HepG2 (cell line): ENCODE data around the gene EIF4G2. TPM values are rescaled to one million over a fixed set of nuclear protein-coding genes. Genes with fewer than 3 reads are reported as not detected.

ENCODE experiments used
- JARID2 ChIP-seq: sonication (generic); formaldehyde crosslinking; IDR thresholded peaks from 2 replicates; pipeline ENCODE4 v1.8.1; 2023; ENCODE audit warnings: missing genetic modification reagents, inconsistent platforms; ENCODE audit not compliant: insufficient replicate concordance
- KAT2B ChIP-seq: fragments of 150-350 bp; IDR thresholded peaks from 2 replicates; pipeline ENCODE4 v1.6.1; 2014; ENCODE audit warnings: low read depth, low read length, borderline replicate concordance
- NR2F6 ChIP-seq, 2 experiments: IDR thresholded peaks; 2 replicates each; pipeline ENCODE4 v1.6.1; 2016; ENCODE audit warnings: antibody characterized with exemption in 1 of 2, mild to moderate bottlenecking in 1 of 2
- PRPF4 ChIP-seq: fragments of 200-400 bp; formaldehyde crosslinking; IDR thresholded peaks from 2 replicates; pipeline ENCODE4 v1.6.1; 2016; ENCODE audit warnings: low read length, low read depth; ENCODE audit not compliant: poor library complexity, severe bottlenecking
- RFX5 ChIP-seq: IDR thresholded peaks from 2 replicates; pipeline ENCODE4 v1.6.1; 2011; ENCODE audit warnings: low read depth, low read length, improper control_type of control experiment
- SKIL ChIP-seq: sonication (generic); formaldehyde crosslinking; IDR thresholded peaks from 2 replicates; pipeline ENCODE4 v1.8.0; 2022; ENCODE audit warnings: missing genetic modification reagents, mild to moderate bottlenecking, moderate library complexity, borderline replicate concordance
- ZFYVE20 ChIP-seq: sonication (generic); formaldehyde crosslinking; IDR thresholded peaks from 2 replicates; pipeline ENCODE4 v1.8.0; 2023; ENCODE audit warnings: low read depth, mild to moderate bottlenecking, moderate library complexity, missing genetic modification reagents, borderline replicate concordance
- ZSCAN21 ChIP-seq: sonication (generic); formaldehyde crosslinking; IDR thresholded peaks from 2 replicates; pipeline ENCODE4 v1.8.0; 2022; ENCODE audit warnings: mild to moderate bottlenecking, missing genetic modification reagents, moderate library complexity, borderline replicate concordance
- polyA plus RNA-seq, 8 experiments: library from polyadenylated mRNA; depleted of rRNA in 3 of 8; stranded (reverse) in 7 of 8; unstranded in 1 of 8; fragments of >200 nt; fragmentation: Illumina TruSeq in 4 of 8; extraction: Trizol in 4 of 8; gene quantifications; 2 replicates each; pipeline versions ENCODE4 v1.2.1 to v1.2.3, GENCODE V29; 2011 to 2016; ENCODE audit warnings: low read depth in 4 of 8, missing spikeins in 1 of 8, mixed read lengths in 1 of 8; ENCODE audit not compliant: insufficient read depth in 1 of 8
- total RNA-seq, 5 experiments: library from RNA; depleted of rRNA; stranded (reverse); fragments of >200 nt; fragmentation: Illumina TruSeq; extraction: Trizol; gene quantifications; 2 replicates each; pipeline ENCODE4 v1.2.3, GENCODE V29; 2016; ENCODE audit warnings: low read depth in 1 of 5
- TF ChIP-seq, protein P1 (sequence below): sonication (generic); formaldehyde crosslinking; IDR thresholded peaks from 2 replicates; pipeline ENCODE4 v1.5.0; 2020; ENCODE audit warnings: missing genetic modification reagents
- TF ChIP-seq, protein P2 (sequence below): sonication (generic); formaldehyde crosslinking; IDR thresholded peaks from 2 replicates; pipeline ENCODE4 v1.8.0; 2022; ENCODE audit warnings: mild to moderate bottlenecking, missing genetic modification reagents, moderate library complexity
- TF ChIP-seq, protein P3 (sequence below): IDR thresholded peaks from 2 replicates; pipeline ENCODE4 v1.6.1; 2016; ENCODE audit warnings: low read depth, control low read depth
- TF ChIP-seq, protein P4 (sequence below): sonication (generic); formaldehyde crosslinking; IDR thresholded peaks from 2 replicates; pipeline ENCODE4 v1.5.0; 2020; ENCODE audit warnings: mild to moderate bottlenecking, missing genetic modification reagents
- TF ChIP-seq, protein P5 (sequence below): sonication (generic); formaldehyde crosslinking; IDR thresholded peaks from 2 replicates; pipeline ENCODE4 v1.4.0; 2020; ENCODE audit warnings: missing genetic modification reagents, mild to moderate bottlenecking, borderline replicate concordance
- TF ChIP-seq, protein P6 (sequence below): sonication (generic); formaldehyde crosslinking; IDR thresholded peaks from 2 replicates; pipeline ENCODE4 v1.4.0; 2020; ENCODE audit warnings: mild to moderate bottlenecking, low read depth, missing genetic modification reagents

EIF4G2 gene
- total and polyA plus RNA-seq, 2 of the 13 experiments (the other 11 are each of a cell fraction or from before 2014, with no cell fraction given), result 362 to 546 TPM

- TF ChIP-seq, protein P1, sequence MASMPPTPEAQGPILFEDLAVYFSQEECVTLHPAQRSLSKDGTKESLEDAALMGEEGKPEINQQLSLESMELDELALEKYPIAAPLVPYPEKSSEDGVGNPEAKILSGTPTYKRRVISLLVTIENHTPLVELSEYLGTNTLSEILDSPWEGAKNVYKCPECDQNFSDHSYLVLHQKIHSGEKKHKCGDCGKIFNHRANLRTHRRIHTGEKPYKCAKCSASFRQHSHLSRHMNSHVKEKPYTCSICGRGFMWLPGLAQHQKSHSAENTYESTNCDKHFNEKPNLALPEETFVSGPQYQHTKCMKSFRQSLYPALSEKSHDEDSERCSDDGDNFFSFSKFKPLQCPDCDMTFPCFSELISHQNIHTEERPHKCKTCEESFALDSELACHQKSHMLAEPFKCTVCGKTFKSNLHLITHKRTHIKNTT, result no peak
- TF ChIP-seq ZSCAN21 (CRISPR knock-in tag), result no peak
- no peak for TF ChIP-seq SKIL (CRISPR knock-in tag)
- TF ChIP-seq, protein P2, sequence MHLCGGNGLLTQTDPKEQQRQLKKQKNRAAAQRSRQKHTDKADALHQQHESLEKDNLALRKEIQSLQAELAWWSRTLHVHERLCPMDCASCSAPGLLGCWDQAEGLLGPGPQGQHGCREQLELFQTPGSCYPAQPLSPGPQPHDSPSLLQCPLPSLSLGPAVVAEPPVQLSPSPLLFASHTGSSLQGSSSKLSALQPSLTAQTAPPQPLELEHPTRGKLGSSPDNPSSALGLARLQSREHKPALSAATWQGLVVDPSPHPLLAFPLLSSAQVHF (CRISPR knock-in tag), result no peak
- TF ChIP-seq, protein P3, sequence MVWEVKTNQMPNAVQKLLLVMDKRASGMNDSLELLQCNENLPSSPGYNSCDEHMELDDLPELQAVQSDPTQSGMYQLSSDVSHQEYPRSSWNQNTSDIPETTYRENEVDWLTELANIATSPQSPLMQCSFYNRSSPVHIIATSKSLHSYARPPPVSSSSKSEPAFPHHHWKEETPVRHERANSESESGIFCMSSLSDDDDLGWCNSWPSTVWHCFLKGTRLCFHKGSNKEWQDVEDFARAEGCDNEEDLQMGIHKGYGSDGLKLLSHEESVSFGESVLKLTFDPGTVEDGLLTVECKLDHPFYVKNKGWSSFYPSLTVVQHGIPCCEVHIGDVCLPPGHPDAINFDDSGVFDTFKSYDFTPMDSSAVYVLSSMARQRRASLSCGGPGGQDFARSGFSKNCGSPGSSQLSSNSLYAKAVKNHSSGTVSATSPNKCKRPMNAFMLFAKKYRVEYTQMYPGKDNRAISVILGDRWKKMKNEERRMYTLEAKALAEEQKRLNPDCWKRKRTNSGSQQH (CRISPR knock-in tag), result peak; percentile 54; the same call in 1 of the 2 replicates
- no peak for TF ChIP-seq PRPF4
- no peak for TF ChIP-seq NR2F6 (IDR thresholded peaks at IDR 0.05)
- peak; percentile 72; the same call in 1 of the 2 replicates for TF ChIP-seq NR2F6 (CRISPR knock-in tag; IDR thresholded peaks at IDR 0.05)
- TF ChIP-seq, protein P4, sequence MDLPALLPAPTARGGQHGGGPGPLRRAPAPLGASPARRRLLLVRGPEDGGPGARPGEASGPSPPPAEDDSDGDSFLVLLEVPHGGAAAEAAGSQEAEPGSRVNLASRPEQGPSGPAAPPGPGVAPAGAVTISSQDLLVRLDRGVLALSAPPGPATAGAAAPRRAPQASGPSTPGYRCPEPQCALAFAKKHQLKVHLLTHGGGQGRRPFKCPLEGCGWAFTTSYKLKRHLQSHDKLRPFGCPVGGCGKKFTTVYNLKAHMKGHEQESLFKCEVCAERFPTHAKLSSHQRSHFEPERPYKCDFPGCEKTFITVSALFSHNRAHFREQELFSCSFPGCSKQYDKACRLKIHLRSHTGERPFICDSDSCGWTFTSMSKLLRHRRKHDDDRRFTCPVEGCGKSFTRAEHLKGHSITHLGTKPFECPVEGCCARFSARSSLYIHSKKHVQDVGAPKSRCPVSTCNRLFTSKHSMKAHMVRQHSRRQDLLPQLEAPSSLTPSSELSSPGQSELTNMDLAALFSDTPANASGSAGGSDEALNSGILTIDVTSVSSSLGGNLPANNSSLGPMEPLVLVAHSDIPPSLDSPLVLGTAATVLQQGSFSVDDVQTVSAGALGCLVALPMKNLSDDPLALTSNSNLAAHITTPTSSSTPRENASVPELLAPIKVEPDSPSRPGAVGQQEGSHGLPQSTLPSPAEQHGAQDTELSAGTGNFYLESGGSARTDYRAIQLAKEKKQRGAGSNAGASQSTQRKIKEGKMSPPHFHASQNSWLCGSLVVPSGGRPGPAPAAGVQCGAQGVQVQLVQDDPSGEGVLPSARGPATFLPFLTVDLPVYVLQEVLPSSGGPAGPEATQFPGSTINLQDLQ (CRISPR knock-in tag), result no peak
- TF ChIP-seq, protein P5, sequence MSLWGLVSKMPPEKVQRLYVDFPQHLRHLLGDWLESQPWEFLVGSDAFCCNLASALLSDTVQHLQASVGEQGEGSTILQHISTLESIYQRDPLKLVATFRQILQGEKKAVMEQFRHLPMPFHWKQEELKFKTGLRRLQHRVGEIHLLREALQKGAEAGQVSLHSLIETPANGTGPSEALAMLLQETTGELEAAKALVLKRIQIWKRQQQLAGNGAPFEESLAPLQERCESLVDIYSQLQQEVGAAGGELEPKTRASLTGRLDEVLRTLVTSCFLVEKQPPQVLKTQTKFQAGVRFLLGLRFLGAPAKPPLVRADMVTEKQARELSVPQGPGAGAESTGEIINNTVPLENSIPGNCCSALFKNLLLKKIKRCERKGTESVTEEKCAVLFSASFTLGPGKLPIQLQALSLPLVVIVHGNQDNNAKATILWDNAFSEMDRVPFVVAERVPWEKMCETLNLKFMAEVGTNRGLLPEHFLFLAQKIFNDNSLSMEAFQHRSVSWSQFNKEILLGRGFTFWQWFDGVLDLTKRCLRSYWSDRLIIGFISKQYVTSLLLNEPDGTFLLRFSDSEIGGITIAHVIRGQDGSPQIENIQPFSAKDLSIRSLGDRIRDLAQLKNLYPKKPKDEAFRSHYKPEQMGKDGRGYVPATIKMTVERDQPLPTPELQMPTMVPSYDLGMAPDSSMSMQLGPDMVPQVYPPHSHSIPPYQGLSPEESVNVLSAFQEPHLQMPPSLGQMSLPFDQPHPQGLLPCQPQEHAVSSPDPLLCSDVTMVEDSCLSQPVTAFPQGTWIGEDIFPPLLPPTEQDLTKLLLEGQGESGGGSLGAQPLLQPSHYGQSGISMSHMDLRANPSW (CRISPR knock-in tag), result no peak
- TF ChIP-seq RFX5, result no peak
- no peak for TF ChIP-seq JARID2 (CRISPR knock-in tag)
- 0 out of 2 replicates have a peak, but pooled peaks have one; percentile 30 for TF ChIP-seq ZFYVE20 (CRISPR knock-in tag)
- TF ChIP-seq, protein P6, sequence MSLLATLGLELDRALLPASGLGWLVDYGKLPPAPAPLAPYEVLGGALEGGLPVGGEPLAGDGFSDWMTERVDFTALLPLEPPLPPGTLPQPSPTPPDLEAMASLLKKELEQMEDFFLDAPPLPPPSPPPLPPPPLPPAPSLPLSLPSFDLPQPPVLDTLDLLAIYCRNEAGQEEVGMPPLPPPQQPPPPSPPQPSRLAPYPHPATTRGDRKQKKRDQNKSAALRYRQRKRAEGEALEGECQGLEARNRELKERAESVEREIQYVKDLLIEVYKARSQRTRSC (CRISPR knock-in tag), result no peak
- no peak for TF ChIP-seq KAT2B
These were observed 16.2 kb downstream of the EIF4G2 start (continued) for GRCh38 chr11:10792385-10793068.
